Measurements from ENCODE around the gene NOC4L. TPM values are rescaled to one million over a fixed set of nuclear protein-coding genes. Genes with fewer than 3 reads are reported as not detected.

NOC4L gene
- total RNA-seq, 2 experiments from 2014 or later: 31.0 to 47.6 TPM

- ChIA-PET POLR2A (no interaction called here), CTCF (ENCODE audit: unreplicated experiment) (no interaction called here)
- Histone ChIP-seq H4K20me1 (ENCODE audit: insufficient read depth, low read length) (no peaks in the 10 kb centered on the region; the same call in 1 of the 2 replicates), H2AFZ (ENCODE audit: low read length) (no peak overlapping the region), H3K36me3 (ENCODE audit: insufficient read depth, low read length) (peaks cover 66% of the 10 kb centered on the region), H3K4me3 (ENCODE audit: low read depth, low read length, poor library complexity, severe bottlenecking) (no peak overlapping the region), H3K4me2 (ENCODE audit: low read length) (no peak overlapping the region), H3K9me2 (ENCODE audit: insufficient read depth, low read length) (no peaks in the 10 kb centered on the region), H3K4me1 (ENCODE audit: insufficient read depth, low read length, poor library complexity, severe bottlenecking) (peaks cover 11% of the 10 kb centered on the region), H3K9me3 (ENCODE audit: low read length) (no peaks in the 10 kb centered on the region), H3K27ac (ENCODE audit: low read depth, low read length, poor library complexity, severe bottlenecking) (no peak overlapping the region), H3K79me2 (ENCODE audit: insufficient read depth, low read depth, low read length) (peaks cover 27% of the 10 kb centered on the region)
- BruUV-seq (replicated peaks): no TSS peak
- TF ChIP-seq, protein P1, sequence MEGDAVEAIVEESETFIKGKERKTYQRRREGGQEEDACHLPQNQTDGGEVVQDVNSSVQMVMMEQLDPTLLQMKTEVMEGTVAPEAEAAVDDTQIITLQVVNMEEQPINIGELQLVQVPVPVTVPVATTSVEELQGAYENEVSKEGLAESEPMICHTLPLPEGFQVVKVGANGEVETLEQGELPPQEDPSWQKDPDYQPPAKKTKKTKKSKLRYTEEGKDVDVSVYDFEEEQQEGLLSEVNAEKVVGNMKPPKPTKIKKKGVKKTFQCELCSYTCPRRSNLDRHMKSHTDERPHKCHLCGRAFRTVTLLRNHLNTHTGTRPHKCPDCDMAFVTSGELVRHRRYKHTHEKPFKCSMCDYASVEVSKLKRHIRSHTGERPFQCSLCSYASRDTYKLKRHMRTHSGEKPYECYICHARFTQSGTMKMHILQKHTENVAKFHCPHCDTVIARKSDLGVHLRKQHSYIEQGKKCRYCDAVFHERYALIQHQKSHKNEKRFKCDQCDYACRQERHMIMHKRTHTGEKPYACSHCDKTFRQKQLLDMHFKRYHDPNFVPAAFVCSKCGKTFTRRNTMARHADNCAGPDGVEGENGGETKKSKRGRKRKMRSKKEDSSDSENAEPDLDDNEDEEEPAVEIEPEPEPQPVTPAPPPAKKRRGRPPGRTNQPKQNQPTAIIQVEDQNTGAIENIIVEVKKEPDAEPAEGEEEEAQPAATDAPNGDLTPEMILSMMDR (conservative IDR thresholded peaks at IDR 0.05; ENCODE audit: low read length): no peak
- no peak for TF ChIP-seq EZH2phosphoT487 (IDR thresholded peaks at IDR 0.05; ENCODE audit: borderline replicate concordance, low read depth, low read length)
- DNase-seq (ENCODE audit: low spot score): no peak
- intact Hi-C loops (cut with micrococcal nuclease; ENCODE audit: unreplicated experiment): loop anchor here (5.0 kb wide), 1 partner anchor 53 kb away; no protein-coding TSS in a partner anchor
Observed at GRCh38 chr12:132139912-132140311, 4.3 kb upstream of the NOC4L start.

DNA sequence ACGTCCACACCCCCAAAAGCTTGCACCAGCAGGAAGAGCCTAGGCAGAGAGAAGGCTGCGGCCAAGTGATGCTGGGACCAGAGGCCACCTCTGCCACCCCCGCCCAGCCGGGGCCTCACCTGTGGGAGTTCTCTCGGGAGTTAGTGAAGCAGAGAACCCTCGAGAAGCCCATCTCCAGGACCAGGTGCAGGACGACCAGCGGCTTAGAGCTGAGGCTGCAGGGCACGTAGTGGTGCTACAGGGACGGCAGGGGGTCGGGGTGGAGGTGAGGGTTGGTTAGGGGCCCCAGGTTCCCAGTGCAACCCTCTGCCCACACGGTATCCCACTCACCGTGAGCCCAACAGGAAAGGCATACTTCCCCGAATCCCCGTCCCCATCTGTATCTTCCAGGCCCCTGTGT, 3.8 kb upstream of the NOC4L start:
- ChIA-PET CTCF (ENCODE audit: unreplicated experiment) (no interaction called here), POLR2A (no interaction called here)
- BruUV-seq (replicated peaks): no TSS peak
- H3K36me3 ChIP-seq (ENCODE audit: insufficient read depth, low read length): peaks cover 68% of the 10 kb centered on the region
- intact Hi-C loops (cut with micrococcal nuclease; ENCODE audit: unreplicated experiment): loop anchor here (5.0 kb wide), 1 partner anchor 53 kb away; no protein-coding TSS in a partner anchor
- H3K79me2 ChIP-seq (ENCODE audit: insufficient read depth, low read depth, low read length): peaks cover 33% of the 10 kb centered on the region
- H3K4me3 ChIP-seq (ENCODE audit: low read depth, low read length, poor library complexity, severe bottlenecking): no peak overlapping the region
- no peaks in the 10 kb centered on the region for H3K9me3 ChIP-seq (ENCODE audit: low read length)
- H3K27ac ChIP-seq (ENCODE audit: low read depth, low read length, poor library complexity, severe bottlenecking): no peak overlapping the region
- no peak overlapping the region for H2AFZ ChIP-seq (ENCODE audit: low read length)
- H3K9me2 ChIP-seq (ENCODE audit: insufficient read depth, low read length): no peaks in the 10 kb centered on the region
- TF ChIP-seq EZH2phosphoT487 (IDR thresholded peaks at IDR 0.05; ENCODE audit: borderline replicate concordance, low read depth, low read length): no peak
- TF ChIP-seq, protein P1 (conservative IDR thresholded peaks at IDR 0.05; ENCODE audit: low read length): no peak
- H3K4me2 ChIP-seq (ENCODE audit: low read length): no peak overlapping the region
- peaks cover 16% of the 10 kb centered on the region for H3K4me1 ChIP-seq (ENCODE audit: insufficient read depth, low read length, poor library complexity, severe bottlenecking)
- H4K20me1 ChIP-seq (ENCODE audit: insufficient read depth, low read length): no peaks in the 10 kb centered on the region; the same call in 1 of the 2 replicates
- no peak for DNase-seq (ENCODE audit: low spot score)

DNA sequence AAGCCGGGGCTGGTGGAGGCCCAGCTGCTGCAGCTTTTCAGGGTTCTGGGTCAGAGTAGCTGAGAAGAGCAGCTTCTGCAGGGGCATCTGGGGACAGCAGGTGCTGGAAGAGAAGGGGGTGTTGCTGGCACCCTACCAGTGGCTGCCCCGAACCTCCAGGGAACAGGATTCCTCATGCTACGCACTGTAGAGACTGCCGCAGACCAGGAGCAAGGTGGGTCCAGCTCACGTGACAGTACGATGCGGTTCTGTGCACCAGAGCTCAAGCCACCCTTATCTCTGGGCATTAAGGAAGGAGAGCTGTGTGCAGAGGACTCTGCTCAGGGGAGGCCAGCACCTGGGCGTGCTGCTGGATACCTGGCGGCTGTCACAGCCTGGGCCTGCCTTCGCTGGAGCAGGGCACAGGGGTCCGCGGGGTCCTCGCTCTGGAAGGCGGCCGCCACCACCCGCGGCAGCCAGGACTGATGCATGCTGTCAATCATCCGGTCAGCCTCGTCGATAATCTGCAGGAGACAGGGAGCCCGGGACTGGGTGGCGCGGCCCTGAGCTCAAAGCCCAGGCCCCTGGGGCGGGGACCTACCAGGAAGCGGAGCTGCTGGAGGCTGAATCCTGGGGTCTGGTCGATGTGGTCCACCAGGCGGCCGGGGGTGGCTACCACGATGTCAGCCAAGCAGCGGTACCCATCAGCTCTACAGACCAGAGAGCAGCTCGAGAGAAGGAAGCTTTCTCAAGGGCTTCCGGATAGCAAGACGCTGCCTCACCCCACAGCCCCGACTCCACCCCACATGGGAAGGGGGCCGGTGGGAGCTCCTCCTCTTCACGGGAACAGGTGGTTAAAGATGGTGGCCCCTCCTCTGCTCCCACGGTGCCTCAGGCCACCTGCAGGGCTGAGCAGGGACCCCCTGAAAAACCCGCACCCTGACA, 3.1 kb upstream of the NOC4L start:
- no peak overlapping the region for H3K4me3 ChIP-seq (ENCODE audit: low read depth, low read length, poor library complexity, severe bottlenecking)
- H3K9me3 ChIP-seq (ENCODE audit: low read length): no peaks in the 10 kb centered on the region
- no peak for DNase-seq (ENCODE audit: low spot score)
- H2AFZ ChIP-seq (ENCODE audit: low read length): no peak overlapping the region
- POLR2A ChIA-PET: no interaction called here
- TF ChIP-seq, protein P1 (conservative IDR thresholded peaks at IDR 0.05; ENCODE audit: low read length): no peak
- TF ChIP-seq EZH2phosphoT487 (IDR thresholded peaks at IDR 0.05; ENCODE audit: borderline replicate concordance, low read depth, low read length): no peak
- H3K36me3 ChIP-seq (ENCODE audit: insufficient read depth, low read length): peaks cover 75% of the 10 kb centered on the region
- BruUV-seq (replicated peaks): no TSS peak
- H3K4me2 ChIP-seq (ENCODE audit: low read length): no peak overlapping the region
- CTCF ChIA-PET (ENCODE audit: unreplicated experiment): no interaction called here
- H3K27ac ChIP-seq (ENCODE audit: low read depth, low read length, poor library complexity, severe bottlenecking): no peak overlapping the region
- H3K9me2 ChIP-seq (ENCODE audit: insufficient read depth, low read length): no peaks in the 10 kb centered on the region
- no peaks in the 10 kb centered on the region; the same call in 1 of the 2 replicates for H4K20me1 ChIP-seq (ENCODE audit: insufficient read depth, low read length)
- peaks cover 40% of the 10 kb centered on the region for H3K79me2 ChIP-seq (ENCODE audit: insufficient read depth, low read depth, low read length)
- peaks cover 19% of the 10 kb centered on the region for H3K4me1 ChIP-seq (ENCODE audit: insufficient read depth, low read length, poor library complexity, severe bottlenecking)
- intact Hi-C loops (cut with micrococcal nuclease; ENCODE audit: unreplicated experiment): loop anchor here (5.0 kb wide), 1 partner anchor 54 kb away; no protein-coding TSS in a partner anchor
